Measurements from ENCODE around the gene DNAL1. TPM values are rescaled to one million over a fixed set of nuclear protein-coding genes. Genes with fewer than 3 reads are reported as not detected.

The DNAL1 gene
- total RNA-seq, 4 donors from 2014 or later = 7.7 to 11.5 (median 8.1) TPM

DNA sequence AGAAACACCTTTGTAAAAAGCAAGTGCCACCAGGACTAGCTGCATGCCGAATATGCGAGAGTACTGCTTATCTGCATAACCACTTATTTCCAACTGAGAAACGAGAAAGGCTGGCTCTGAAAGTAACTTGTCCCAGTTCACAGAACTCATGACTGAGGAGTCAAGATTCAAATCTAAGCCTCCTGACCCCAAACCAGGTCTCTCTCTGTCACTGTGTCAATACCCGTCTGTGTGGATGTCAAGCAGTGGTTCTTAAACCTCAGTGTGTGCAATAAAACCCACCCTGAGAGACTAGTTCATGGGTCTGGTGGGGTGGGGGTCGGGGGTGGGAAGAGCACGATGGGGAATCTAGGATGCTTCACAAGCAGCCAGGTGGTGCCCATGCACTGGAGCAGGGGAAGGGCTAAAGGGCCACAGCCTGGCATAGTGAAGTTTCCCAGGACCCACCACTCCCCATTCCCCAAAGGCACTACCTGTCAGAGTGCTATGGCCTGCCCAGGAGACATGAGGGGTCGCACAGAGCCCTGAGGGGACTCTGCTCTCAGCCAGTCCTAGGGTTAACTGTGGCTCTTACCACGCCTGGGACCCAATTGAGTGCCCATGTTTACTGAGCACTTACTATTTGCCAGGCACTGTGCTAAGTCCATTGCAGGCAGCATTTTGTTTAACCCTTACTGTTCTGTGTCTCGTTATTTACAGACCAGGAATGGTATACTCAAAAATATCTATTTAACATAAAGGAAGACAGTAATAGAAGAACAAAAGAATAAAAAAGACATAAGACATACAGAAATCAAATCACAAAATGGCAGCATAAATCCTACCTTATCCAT lies 102.8 kb downstream of the DNAL1 start:
- TF ChIP-seq, protein P1, sequence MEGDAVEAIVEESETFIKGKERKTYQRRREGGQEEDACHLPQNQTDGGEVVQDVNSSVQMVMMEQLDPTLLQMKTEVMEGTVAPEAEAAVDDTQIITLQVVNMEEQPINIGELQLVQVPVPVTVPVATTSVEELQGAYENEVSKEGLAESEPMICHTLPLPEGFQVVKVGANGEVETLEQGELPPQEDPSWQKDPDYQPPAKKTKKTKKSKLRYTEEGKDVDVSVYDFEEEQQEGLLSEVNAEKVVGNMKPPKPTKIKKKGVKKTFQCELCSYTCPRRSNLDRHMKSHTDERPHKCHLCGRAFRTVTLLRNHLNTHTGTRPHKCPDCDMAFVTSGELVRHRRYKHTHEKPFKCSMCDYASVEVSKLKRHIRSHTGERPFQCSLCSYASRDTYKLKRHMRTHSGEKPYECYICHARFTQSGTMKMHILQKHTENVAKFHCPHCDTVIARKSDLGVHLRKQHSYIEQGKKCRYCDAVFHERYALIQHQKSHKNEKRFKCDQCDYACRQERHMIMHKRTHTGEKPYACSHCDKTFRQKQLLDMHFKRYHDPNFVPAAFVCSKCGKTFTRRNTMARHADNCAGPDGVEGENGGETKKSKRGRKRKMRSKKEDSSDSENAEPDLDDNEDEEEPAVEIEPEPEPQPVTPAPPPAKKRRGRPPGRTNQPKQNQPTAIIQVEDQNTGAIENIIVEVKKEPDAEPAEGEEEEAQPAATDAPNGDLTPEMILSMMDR (IDR thresholded peaks at IDR 0.05) = no peak
- ATAC-seq (ENCODE audit: low FRiP score) = no peak
- DNase-seq (ENCODE audit: low spot score) = no peak

DNA sequence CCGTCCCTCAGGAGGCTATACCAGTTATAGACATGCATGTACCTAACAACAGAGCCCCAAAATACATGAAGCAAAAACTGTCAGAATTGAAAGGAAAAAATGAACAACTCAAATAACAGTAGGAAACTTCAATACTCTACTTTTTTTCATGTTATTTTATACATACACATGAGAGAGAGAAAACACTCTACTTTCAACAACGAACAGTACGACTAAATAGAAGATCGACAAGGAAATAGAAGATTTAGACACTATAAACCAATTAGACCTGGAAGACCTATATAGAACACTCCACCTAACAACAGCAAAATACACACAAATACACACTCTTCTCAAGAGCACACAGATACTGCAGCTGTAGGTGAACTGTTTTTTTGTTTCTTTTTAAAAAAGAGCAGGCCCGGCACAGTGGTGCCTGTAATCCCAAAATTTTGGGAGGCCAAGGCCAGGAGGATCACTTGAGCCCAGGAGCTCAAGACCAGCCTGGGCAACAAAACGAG lies 104.1 kb downstream of the DNAL1 start:
- ATAC-seq (ENCODE audit: low FRiP score) (no peak), DNase-seq (ENCODE audit: low spot score) (no peak)
- TF ChIP-seq, protein P1 (IDR thresholded peaks at IDR 0.05) = no peak

DNA sequence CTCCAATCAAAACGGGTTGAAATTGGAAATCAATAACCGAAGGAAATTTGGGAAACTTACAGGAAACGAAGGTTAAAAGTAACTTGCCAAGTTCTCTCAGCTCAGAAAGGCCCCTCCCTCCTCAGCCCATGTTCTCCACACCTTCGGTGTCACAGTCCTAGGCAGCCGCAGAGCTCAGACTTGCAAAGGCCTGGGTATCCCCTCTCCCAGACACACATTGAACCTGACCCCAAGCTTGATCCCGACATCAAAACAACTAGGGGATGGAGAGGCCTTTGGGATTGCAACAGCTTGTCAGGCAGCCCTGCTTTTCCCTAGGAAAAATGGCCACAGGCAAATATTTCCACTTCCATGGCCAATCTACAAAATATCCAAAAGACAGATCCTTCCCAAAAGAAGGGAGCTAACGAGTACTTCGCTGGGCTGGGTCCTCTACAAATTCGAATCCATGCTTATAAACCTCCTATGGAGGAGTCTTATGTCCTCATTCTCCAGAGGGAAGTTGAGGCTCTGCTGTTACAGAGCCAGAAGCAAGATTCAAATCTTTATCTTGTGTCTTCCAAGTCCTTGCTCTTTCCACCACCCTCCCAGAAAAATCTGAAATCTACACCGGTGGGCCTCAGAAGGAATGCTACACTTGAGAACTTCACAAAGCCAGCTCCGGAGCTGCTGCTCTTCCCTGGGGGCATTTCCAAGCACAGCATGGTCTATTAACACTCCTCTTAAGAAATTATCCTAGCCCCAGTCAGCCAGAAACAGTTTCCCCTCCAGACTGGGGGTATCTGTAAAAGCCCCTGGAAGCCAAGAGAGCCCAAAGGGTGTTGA lies 105.1 kb downstream of the DNAL1 start:
- ATAC-seq (ENCODE audit: low FRiP score) = no peak
- TF ChIP-seq, protein P1 (IDR thresholded peaks at IDR 0.05) = no peak
- DNase-seq (ENCODE audit: low spot score) = no peak

DNA sequence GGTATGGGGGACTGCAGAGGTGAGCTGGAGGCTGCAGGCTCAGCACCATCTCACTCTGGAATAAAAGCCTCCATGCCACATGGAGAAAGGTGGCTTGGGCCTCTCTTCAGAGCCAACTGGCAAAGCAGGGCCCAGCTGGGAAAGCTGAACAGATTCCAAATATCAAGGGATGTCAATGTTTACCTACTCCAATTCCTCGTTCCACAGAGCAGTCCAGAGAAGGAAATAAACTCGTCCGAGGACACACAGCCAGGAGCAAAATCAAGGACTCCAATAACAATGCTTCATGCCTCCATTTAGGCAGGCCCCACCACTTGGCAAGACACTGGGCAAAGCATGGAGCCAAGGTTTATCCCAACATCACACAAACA lies 105.7 kb downstream of the DNAL1 start:
- TF ChIP-seq, protein P1 (IDR thresholded peaks at IDR 0.05) = no peak
- DNase-seq (ENCODE audit: low spot score) (no peak), ATAC-seq (ENCODE audit: low FRiP score) (no peak)

DNA sequence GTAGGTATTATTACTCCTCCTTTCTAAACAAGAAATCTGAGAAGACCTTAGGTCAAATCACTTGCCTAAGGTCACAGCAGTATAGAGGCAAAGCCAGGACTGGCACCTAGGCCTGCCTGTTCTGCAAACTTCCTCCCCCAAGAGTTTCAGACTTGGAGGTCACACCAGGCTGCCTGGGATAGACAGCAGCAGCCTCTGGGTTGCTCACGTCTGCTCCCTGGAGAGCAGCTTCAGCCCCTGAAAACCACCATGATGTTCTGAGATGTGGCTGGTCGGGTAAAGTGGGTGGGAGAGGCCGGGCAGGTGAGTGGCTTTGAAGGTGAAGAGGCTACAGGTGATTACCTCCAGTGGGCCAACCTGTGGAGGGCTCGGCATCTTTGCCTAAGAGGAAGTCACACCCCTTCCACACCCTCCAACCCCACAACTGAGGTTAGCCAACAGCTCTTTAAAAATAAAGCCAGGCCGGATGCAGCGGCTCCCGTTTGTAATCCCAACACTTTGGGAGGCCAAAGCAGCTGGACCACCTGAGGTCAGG lies 106.4 kb downstream of the DNAL1 start:
- DNase-seq (ENCODE audit: low spot score) (no peak), ATAC-seq (ENCODE audit: low FRiP score) (no peak)
- TF ChIP-seq, protein P1 (IDR thresholded peaks at IDR 0.05) = no peak

DNA sequence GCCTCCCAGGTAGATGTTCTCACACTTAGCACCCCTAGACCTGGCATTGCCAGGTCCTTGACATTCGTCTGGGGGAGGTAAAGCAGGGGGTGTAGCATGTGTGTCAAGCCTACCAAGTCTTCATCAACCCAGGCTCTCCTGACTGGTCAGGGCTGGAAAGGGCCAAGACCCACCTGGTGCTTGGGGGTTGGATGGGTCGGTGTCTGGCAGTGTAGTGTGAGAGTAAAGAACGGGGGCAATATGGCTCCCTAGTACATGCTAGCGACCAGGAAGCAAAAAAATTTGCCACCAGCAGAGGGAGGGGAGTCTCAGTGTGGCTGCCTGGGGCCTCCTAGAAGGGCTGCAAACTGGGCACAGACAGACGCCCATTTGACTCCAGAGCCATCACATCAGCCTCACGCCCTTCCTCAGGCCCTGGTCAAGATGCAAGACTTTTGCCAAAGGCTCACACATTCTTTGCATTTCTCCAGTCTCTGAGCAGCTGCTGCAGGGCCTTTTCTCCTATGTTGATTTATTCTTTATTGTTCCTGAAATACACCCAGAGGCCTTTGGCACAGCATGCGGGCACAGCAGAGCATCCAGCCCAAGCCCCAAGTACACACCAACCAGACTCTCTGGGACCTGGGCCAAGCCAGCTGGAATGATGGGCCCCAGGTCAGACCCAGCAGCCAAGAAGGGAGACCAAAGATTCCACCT lies 107.7 kb downstream of the DNAL1 start:
- DNase-seq (ENCODE audit: low spot score) (no peak), ATAC-seq (ENCODE audit: low FRiP score) (no peak)

More for the DNA sequence above, 107.7 kb downstream of the DNAL1 start:
- TF ChIP-seq, protein P1 (IDR thresholded peaks at IDR 0.05) = no peak

Small RNA genes within 50 kb of the gene (small RNA-seq; reads per million reads assigned to genes)
- gene RNU6-240P = not detected

Other genes with a start within 250 kb of the DNAL1 start
- 10 to 100 TPM; 48.2 to 95.4 (median 62.8) TPM for gene NUMB, start 186.4 kb upstream of the DNAL1 start, total RNA-seq
- 10 to 100 TPM; 12.3 to 21.1 (median 13.5) TPM for gene RIOX1, start 154.1 kb upstream of the DNAL1 start, total RNA-seq
- 10 to 100 TPM in 3 of 4 donors, 1 to 10 TPM in 1; 4.9 to 41.6 (median 16.3) TPM for gene ACOT1, start 107.8 kb upstream of the DNAL1 start, total RNA-seq
- under 1 TPM in 3 of 4 donors, not detected in 1; 0.50 to 0.96 (median 0.56) TPM for gene HEATR4, start 86.0 kb upstream of the DNAL1 start, total RNA-seq
- 100 to 1,000 TPM in 2 of 4 donors, 10 to 100 TPM in 2; 22.8 to 238 (median 99.4) TPM for gene ACOT2, start 75.8 kb upstream of the DNAL1 start, total RNA-seq
- gene ACOT4, start 53.1 kb upstream of the DNAL1 start, total RNA-seq = 1 to 10 TPM; 1.7 to 6.5 (median 2.4) TPM
- gene ACOT6, start 32.5 kb upstream of the DNAL1 start, total RNA-seq = under 1 TPM in 1 of 4 donors, not detected in 3; 0.63 TPM
- 10 to 100 TPM; 14.8 to 22.6 (median 20.1) TPM for gene PNMA1, start 69.4 kb downstream of the DNAL1 start, total RNA-seq
- gene PTGR2, start 206.8 kb downstream of the DNAL1 start, total RNA-seq = 10 to 100 TPM in 1 of 4 donors, 1 to 10 TPM in 3; 3.8 to 10.7 (median 4.9) TPM
- 10 to 100 TPM; 39.7 to 71.7 (median 54.1) TPM for gene ZNF410, start 241.9 kb downstream of the DNAL1 start, total RNA-seq

Data from omental fat pad (tissue), 4 donors.